Stimulated activated CD8-positive, alpha-beta memory T cell treated with anti-CD3 and anti-CD28 coated beads, Interleukin-7, amount 100 ng/mL, for 48 hours (primary cell): ENCODE data around the gene TENM4.
"Not testable (repeated sequence)": the region's sequence is repeated elsewhere in the genome, so short reads cannot be mapped to it uniquely, and the experiment has no call there.

Experiments used
- DNase-seq, 2 donors: peaks; one replicate each; pipeline ENCODE4 v3.0.0-alpha.2; 2020; ENCODE audit warnings: low read depth in 1 of 2; ENCODE audit errors: extremely low read depth in 1 of 2

The TENM4 gene

DNA sequence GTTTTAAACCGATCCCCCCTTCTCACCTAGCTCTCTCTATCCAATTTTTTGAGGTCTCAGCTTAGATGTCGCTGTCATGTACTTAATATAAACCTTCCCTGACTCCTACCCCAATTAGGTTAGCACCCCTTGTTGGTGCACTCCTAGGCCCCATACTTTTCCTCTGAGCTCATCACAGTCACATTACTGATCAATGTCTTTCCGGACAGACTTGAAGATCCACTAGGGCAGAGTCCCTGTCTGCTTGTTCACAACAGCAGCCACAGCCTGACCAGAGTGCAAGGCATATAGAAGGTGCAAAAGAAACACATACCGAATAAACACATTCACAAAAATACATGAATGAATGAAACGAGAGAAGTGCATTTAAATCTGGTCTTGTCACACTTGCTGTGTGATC, 605.2 kb downstream of the TENM4 start:
- no peak for DNase-seq

GRCh38 chr11:78834886-78835285, 605.9 kb downstream of the TENM4 start:
- no peak for DNase-seq

- DNase-seq, result no peak
These were observed 607.6 kb downstream of the TENM4 start for GRCh38 chr11:78833237-78833636.

GRCh38 chr11:78832226-78832947, 608.4 kb downstream of the TENM4 start:
- no peak for DNase-seq

GRCh38 chr11:78831571-78831970, 609.3 kb downstream of the TENM4 start:
- no peak for DNase-seq

DNA sequence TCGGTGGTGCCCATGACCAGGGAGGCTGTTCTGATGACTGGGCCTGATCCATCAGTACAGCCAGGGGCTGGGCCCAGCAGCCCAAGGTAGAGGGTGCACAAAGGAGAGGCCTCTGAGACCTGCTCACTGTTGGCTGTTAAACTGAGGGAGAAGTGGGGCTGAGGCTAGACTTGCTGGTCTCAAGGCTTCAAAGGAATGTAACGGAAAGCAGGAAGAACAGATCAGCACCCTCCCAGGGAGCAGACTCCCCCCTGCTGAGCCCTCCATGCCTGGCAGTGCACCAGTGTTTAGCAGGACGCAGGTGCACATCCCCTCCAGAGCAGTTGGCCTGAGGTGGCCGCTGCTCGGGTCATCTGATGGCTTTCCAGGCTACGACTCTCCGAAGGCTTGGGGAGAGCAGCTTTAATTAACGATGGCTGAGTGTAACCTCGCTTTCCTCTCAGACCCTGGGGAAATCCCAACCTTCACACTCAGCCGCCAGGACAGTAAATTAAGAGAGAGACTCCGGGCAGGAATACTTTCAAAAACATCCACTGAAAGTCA, 610.5 kb downstream of the TENM4 start:
- no peak for DNase-seq

DNA sequence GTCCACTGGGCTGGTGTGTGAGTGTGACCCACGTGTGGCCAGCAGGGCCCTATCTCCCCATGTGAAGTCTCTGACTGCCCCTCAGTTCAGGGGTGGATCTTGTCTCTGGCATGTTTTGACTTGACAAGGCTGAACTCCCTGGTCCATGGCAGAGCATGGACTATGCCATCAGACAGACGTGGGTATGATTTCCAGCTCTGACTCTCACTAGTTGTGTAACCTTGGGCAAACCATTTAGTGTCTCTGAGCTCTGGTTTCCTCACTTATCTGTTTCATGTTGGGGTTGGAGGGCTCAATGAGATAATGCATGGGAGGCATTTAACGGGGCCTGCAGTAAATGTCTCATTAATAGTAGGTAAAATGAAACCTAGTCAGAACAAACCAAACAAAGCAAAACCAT, 611.7 kb downstream of the TENM4 start:
- DNase-seq, result no peak

- no peak for DNase-seq
These were observed 612.2 kb downstream of the TENM4 start for GRCh38 chr11:78828676-78829075.

DNA sequence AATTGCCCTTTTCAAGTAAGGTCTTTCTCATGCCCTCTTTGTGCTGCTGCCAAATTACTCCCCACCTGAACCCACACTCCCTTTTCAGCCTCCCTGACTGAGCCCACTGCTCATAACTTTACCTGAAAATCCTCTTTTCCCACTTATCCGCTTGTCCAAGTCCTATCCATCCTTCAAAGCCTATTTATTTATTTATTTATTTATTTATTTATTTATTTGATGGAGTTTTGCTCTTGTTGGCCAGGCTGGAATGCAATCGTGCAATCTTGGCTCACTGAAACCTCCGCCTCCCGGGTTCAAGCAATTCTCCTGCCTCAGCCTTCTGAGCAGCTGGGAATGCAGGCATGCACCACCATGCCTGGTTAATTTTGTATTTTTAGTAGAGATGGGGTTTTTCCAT, 613.5 kb downstream of the TENM4 start:
- not testable (repeated sequence) for DNase-seq

GRCh38 chr11:78825591-78826020, 615.2 kb downstream of the TENM4 start:
- no peak for DNase-seq

- DNase-seq, result no peak
These were observed 617.2 kb downstream of the TENM4 start for GRCh38 chr11:78823588-78823987.

DNA sequence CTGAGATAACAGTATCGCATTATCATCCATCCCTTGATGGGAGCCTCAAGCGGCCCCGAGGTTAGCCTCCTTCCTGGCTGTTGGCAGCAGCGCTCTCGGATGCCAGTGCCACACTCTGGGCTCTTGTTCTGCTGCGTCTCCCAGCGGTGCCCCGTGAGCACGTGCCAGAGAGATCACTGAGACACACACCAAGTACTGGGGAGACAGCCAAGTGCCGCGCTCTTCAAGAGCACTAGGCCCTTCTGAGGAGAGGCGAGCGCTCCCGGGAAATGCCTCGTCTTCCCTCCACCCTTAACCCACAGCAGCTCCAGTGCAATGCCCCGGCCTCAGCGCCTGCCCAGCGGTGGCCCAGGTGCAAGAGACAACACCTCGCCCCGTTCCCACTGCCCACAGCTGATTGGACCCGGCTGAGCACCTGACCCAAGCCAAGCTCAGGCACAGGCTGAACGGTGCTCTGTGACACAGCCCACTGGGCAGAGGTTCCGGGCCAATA, 617.9 kb downstream of the TENM4 start:
- DNase-seq, result no peak

GRCh38 chr11:78821371-78822306, 619.2 kb downstream of the TENM4 start:
- DNase-seq, result no peak

- DNase-seq, result no peak
These were observed 620.1 kb downstream of the TENM4 start for GRCh38 chr11:78820741-78821140.

- no peak for DNase-seq
These were observed 622.6 kb downstream of the TENM4 start for GRCh38 chr11:78818201-78818600.

GRCh38 chr11:78815831-78816230, 625.0 kb downstream of the TENM4 start:
- no peak for DNase-seq

DNA sequence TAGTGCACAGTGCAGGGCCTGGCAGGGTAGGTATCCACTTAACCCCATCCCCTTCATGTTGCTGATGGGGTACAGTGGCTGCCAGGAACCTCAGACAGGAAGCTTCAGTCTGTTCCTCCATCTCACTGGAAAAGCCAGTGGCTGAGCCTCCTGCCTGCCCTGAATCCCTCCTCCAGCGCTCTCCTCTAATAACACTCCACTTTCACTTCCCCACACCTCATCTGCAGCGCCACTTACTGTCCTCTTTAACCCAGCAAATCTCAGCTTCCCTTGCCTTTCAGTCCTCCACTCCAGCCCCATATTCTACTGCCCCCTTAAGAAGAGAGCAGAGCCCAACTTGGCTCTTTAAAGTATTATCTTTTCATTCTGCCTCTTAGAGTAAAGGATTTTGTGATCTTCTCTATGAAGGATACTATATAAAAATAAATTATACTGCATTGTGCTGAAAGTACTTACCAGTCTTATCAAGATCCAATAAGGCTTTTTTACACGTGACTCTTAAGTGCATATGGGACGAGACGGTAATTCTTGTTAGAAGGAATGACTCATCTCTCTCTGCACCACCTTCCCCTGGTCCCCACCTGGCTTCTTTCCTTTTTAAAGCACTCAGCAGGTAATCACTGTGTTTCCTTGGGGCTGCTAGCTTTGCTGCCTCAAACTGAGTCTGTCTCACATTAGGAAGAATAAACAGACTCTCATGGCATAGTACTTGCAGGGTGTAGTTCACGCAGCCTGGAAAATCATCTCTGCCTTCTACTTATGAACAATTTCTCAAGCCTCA, 628.1 kb downstream of the TENM4 start:
- no peak for DNase-seq

DNA sequence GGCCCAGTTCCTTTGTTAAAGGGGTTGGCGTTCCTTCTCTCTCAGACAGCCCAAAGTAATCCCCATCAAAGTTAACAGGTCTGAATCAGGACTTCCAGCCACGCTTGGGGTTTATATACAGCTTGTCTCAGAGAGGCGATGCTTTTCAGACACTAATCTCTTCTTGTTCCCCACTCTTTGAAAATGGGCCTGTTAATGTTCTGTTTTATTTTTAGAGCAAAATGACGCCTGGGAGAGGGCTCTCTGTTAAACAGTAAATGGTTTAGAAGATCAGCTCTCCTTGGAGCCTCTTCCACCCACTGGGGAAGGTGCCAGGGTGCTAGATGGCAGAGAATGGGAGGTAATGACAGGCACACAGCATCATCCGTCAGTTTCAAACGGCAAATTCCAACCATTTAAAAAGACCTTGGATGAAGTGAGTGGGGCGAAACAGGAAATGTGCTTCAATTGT, 630.2 kb downstream of the TENM4 start:
- DNase-seq, result no peak

GRCh38 chr11:78809931-78810541, 630.8 kb downstream of the TENM4 start:
- DNase-seq, result no peak

DNA sequence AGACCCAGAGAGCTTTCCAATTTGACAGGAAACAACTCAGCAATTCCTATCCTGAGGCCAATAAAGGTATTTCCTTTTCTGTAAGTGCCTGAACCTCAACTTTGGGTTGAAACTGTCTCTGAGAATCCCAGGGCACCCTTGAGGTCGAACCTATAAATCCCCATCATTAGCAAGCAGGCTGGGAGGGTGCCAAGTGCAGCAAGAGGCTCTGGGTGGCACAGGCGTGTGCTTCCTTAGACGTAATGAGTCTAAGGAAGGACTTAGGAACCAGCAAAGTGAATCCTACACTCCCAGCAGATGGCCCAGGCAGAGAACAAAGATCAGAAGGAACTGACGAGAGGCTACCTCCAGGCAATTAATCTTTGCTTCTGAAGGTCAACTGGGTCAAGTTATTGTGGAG, 631.9 kb downstream of the TENM4 start:
- no peak for DNase-seq
